Ascending aorta (tissue), 2 donors: ENCODE measurements around the gene CCL5. TPM values are rescaled to one million over a fixed set of nuclear protein-coding genes. Genes with fewer than 3 reads are reported as not detected.

Experiments
- DNase-seq, 2 donors: peaks; one replicate each; pipeline ENCODE4 v3.0.0-alpha.2; 2019; ENCODE audit warnings: low spot score in 2 of 2
- H3K27ac ChIP-seq, 2 donors: fragments of 200-600 bp; sonication (generic); one replicate each; pipeline ENCODE4 v1.5.1; 2016 to 2017; ENCODE audit warnings: mild to moderate bottlenecking in 1 of 2
- H3K27me3 ChIP-seq: fragments of 200-600 bp; sonication (generic); one replicate; pipeline ENCODE4 v1.5.1; 2017
- H3K36me3 ChIP-seq, 2 donors: fragments of 200-600 bp; sonication (generic); one replicate each; pipeline ENCODE4 v1.5.1; 2016
- H3K4me1 ChIP-seq, 2 donors: fragments of 200-600 bp; sonication (generic); one replicate each; pipeline ENCODE4 v1.5.1; 2016 to 2017; ENCODE audit warnings: mild to moderate bottlenecking in 1 of 2
- H3K4me3 ChIP-seq, 2 donors: fragments of 200-600 bp; sonication (generic); one replicate each; pipeline ENCODE4 v1.5.1; 2016 to 2017; ENCODE audit warnings: mild to moderate bottlenecking in 1 of 2
- H3K9me3 ChIP-seq, 2 donors: fragments of 200-600 bp; sonication (generic); one replicate each; pipeline ENCODE4 v1.5.1; 2016
- CTCF ChIP-seq, 3 experiments: fragments of 200-600 bp in 2 of 3; fragments of 450-650 bp in 1 of 3; sonication (generic) in 2 of 3; IDR thresholded peaks; one replicate each; pipeline ENCODE4 v1.5.1; 2016 to 2019; ENCODE audit warnings: antibody characterized with exemption in 3 of 3, mild to moderate bottlenecking in 1 of 3, moderate library complexity in 1 of 3
- intact Hi-C: fragments of 100-400 bp; cut with DNase I; formaldehyde crosslinking; loops from one replicate; pipeline ENCODE4 v1.15.1; 2023
- total RNA-seq: library from RNA; depleted of rRNA; stranded (reverse); fragments of >200 nt; gene quantifications from one replicate; pipeline ENCODE4 v1.1.0, GENCODE V29; 2016

The CCL5 gene
- total RNA-seq, result 43.2 TPM

GRCh38 chr17:35879773-35880654, at the start of gene CCL5:
Gene CCL5, minus strand, starts transcription at chr17:35880360.
- no peak within 1 kb of the TSS for H3K27ac ChIP-seq
- H3K9me3 ChIP-seq, result no peaks in the 10 kb centered on the region
- intact Hi-C loops, result no loop called here
- DNase-seq, result no peak
- TF ChIP-seq CTCF (IDR thresholded peaks at IDR 0.05), result no peak
- no peaks in the 10 kb centered on the region for H3K27me3 ChIP-seq
- no peaks in the 10 kb centered on the region for H3K4me1 ChIP-seq
- H3K36me3 ChIP-seq, result no peaks in the 10 kb centered on the region
- peak within 1 kb of the TSS in 1 of 2 donors; percentile 27 for H3K4me3 ChIP-seq

GRCh38 chr17:35927714-35928113, 47.6 kb upstream of the CCL5 start:
- H3K4me1 ChIP-seq, result peaks cover 0 to 8% of the 10 kb centered on the region in 2 donors
- TF ChIP-seq CTCF (IDR thresholded peaks at IDR 0.05), result no peak
- H3K36me3 ChIP-seq, result no peaks in the 10 kb centered on the region
- no peaks in the 10 kb centered on the region for H3K27me3 ChIP-seq
- H3K27ac ChIP-seq, result no peak overlapping the region
- H3K4me3 ChIP-seq, result no peak overlapping the region
- intact Hi-C loops, result no loop called here
- DNase-seq, result no peak
- H3K9me3 ChIP-seq, result no peaks in the 10 kb centered on the region

- no peak for TF ChIP-seq CTCF (IDR thresholded peaks at IDR 0.05)
- intact Hi-C loops, result no loop called here
- no peaks in the 10 kb centered on the region for H3K27me3 ChIP-seq
- no peaks in the 10 kb centered on the region for H3K36me3 ChIP-seq
- no peak for DNase-seq
- no peaks in the 10 kb centered on the region for H3K4me1 ChIP-seq
- no peaks in the 10 kb centered on the region for H3K9me3 ChIP-seq
- no peak overlapping the region for H3K27ac ChIP-seq
- no peak overlapping the region for H3K4me3 ChIP-seq
Observed at GRCh38 chr17:35923609-35924114, 43.5 kb upstream of the CCL5 start.

GRCh38 chr17:35920229-35920628, 40.1 kb upstream of the CCL5 start:
- no peaks in the 10 kb centered on the region for H3K9me3 ChIP-seq
- no peaks in the 10 kb centered on the region for H3K36me3 ChIP-seq
- intact Hi-C loops, result no loop called here
- no peak for DNase-seq
- TF ChIP-seq CTCF (IDR thresholded peaks at IDR 0.05), result no peak
- H3K27ac ChIP-seq, result no peak overlapping the region
- no peaks in the 10 kb centered on the region for H3K4me1 ChIP-seq
- H3K4me3 ChIP-seq, result no peak overlapping the region
- no peaks in the 10 kb centered on the region for H3K27me3 ChIP-seq

- H3K9me3 ChIP-seq, result no peaks in the 10 kb centered on the region
- no peak overlapping the region for H3K4me3 ChIP-seq
- no peak for DNase-seq
- no peaks in the 10 kb centered on the region for H3K36me3 ChIP-seq
- H3K27ac ChIP-seq, result no peak overlapping the region
- no peaks in the 10 kb centered on the region for H3K27me3 ChIP-seq
- intact Hi-C loops, result no loop called here
- TF ChIP-seq CTCF (IDR thresholded peaks at IDR 0.05), result no peak
- H3K4me1 ChIP-seq, result no peaks in the 10 kb centered on the region
Observed at GRCh38 chr17:35918665-35919064, 38.5 kb upstream of the CCL5 start.
